ENCODE data around the gene NELFB. TPM values are rescaled to one million over a fixed set of nuclear protein-coding genes. Genes with fewer than 3 reads are reported as not detected.
A peak's percentile ranks its signal among the peaks of the same experiment; 100 is the strongest.

NELFB gene
- total RNA-seq, 1 experiment from 2014 or later = 72.6 TPM

- H3K36me3 ChIP-seq (ENCODE audit: insufficient read depth, low read length, poor library complexity, severe bottlenecking) = no peaks in the 10 kb centered on the region
- peaks cover 3% of the 10 kb centered on the region for H3K9me3 ChIP-seq (ENCODE audit: low read depth, low read length, poor library complexity, severe bottlenecking)
- ChIA-PET CTCF (interaction anchor here (0.8 kb wide), 1 partner anchor 124 kb away, joined by 3 read pairs; the partner anchor contains the start of genes EXD3 and NOXA1), POLR2A (ENCODE audit: low non-redundant PET) (no interaction called here)
- H3K27me3 ChIP-seq (replicated peaks; ENCODE audit: insufficient read depth, low read depth, low read length, poor library complexity) = no peaks in the 10 kb centered on the region
- intact Hi-C loops (cut with micrococcal nuclease; ENCODE audit: unreplicated experiment) = no loop called here
- BruUV-seq (replicated peaks) = no TSS peak
- no peak overlapping the region for H3K27ac ChIP-seq (ENCODE audit: low read depth, low read length, poor library complexity, severe bottlenecking)
- TF ChIP-seq CTCF (conservative IDR thresholded peaks at IDR 0.05; ENCODE audit: low read depth, low read length) = no peak
- no peak for TF ChIP-seq EZH2 (IDR thresholded peaks at IDR 0.05; ENCODE audit: borderline replicate concordance, low read depth, low read length, poor library complexity, severe bottlenecking)
- DNase-seq (ENCODE audit: low spot score) = no peak
- H3K4me3 ChIP-seq (ENCODE audit: low read depth, low read length, poor library complexity, severe bottlenecking) = no peak overlapping the region
- H3K4me1 ChIP-seq (ENCODE audit: insufficient read depth, low read length, poor library complexity, severe bottlenecking) = peaks cover 32% of the 10 kb centered on the region
Observed at GRCh38 chr9:137299203-137299565, 44.1 kb downstream of the NELFB start.

DNA sequence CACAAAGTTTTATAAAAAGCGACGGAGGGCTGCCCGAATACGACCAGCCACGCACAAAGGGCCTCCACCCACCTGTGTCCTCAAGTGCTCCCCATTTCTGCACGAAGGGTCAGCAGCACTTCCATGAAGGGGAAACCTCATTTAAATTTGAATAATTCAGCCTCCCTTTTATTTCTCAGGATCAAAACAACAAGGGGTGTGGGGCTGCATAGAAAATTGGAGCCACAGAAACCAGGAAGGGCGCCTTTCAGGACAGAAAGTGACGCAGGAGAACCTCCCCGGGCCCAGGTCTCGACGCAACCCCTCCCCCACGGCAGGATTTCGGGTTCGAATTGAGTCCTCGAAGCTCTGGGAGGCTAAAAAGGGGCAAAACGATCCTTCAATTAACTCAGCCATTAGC, 44.8 kb downstream of the NELFB start:
- BruUV-seq (replicated peaks) = TSS peak; percentile 86
- TF ChIP-seq EZH2 (IDR thresholded peaks at IDR 0.05; ENCODE audit: borderline replicate concordance, low read depth, low read length, poor library complexity, severe bottlenecking) (no peak), CTCF (conservative IDR thresholded peaks at IDR 0.05; ENCODE audit: low read depth, low read length) (no peak)
- Histone ChIP-seq H3K36me3 (ENCODE audit: insufficient read depth, low read length, poor library complexity, severe bottlenecking) (no peaks in the 10 kb centered on the region), H3K27me3 (replicated peaks; ENCODE audit: insufficient read depth, low read depth, low read length, poor library complexity) (no peaks in the 10 kb centered on the region), H3K4me1 (ENCODE audit: insufficient read depth, low read length, poor library complexity, severe bottlenecking) (peaks cover 39% of the 10 kb centered on the region), H3K27ac (ENCODE audit: low read depth, low read length, poor library complexity, severe bottlenecking) (no peak overlapping the region), H3K9me3 (ENCODE audit: low read depth, low read length, poor library complexity, severe bottlenecking) (no peaks in the 10 kb centered on the region), H3K4me3 (ENCODE audit: low read depth, low read length, poor library complexity, severe bottlenecking) (peak overlapping the region; percentile 60)
- peak; percentile 39 for DNase-seq (ENCODE audit: low spot score)
- intact Hi-C loops (cut with micrococcal nuclease; ENCODE audit: unreplicated experiment) = no loop called here
- CTCF ChIA-PET = no interaction called here
- POLR2A ChIA-PET (ENCODE audit: low non-redundant PET) = no interaction called here

GRCh38 chr9:137300567-137301080, 45.5 kb downstream of the NELFB start:
- CTCF ChIA-PET = no interaction called here
- H3K9me3 ChIP-seq (ENCODE audit: low read depth, low read length, poor library complexity, severe bottlenecking) = no peaks in the 10 kb centered on the region
- TF ChIP-seq CTCF (conservative IDR thresholded peaks at IDR 0.05; ENCODE audit: low read depth, low read length) (no peak), EZH2 (IDR thresholded peaks at IDR 0.05; ENCODE audit: borderline replicate concordance, low read depth, low read length, poor library complexity, severe bottlenecking) (no peak)
- BruUV-seq (replicated peaks) = no TSS peak
- H3K36me3 ChIP-seq (ENCODE audit: insufficient read depth, low read length, poor library complexity, severe bottlenecking) = no peaks in the 10 kb centered on the region
- H3K27ac ChIP-seq (ENCODE audit: low read depth, low read length, poor library complexity, severe bottlenecking) = peak overlapping the region; percentile 49
- DNase-seq (ENCODE audit: low spot score) = peak; percentile 66
- POLR2A ChIA-PET (ENCODE audit: low non-redundant PET) = no interaction called here
- intact Hi-C loops (cut with micrococcal nuclease; ENCODE audit: unreplicated experiment) = no loop called here
- no peaks in the 10 kb centered on the region for H3K27me3 ChIP-seq (replicated peaks; ENCODE audit: insufficient read depth, low read depth, low read length, poor library complexity)
- peaks cover 46% of the 10 kb centered on the region for H3K4me1 ChIP-seq (ENCODE audit: insufficient read depth, low read length, poor library complexity, severe bottlenecking)
- H3K4me3 ChIP-seq (ENCODE audit: low read depth, low read length, poor library complexity, severe bottlenecking) = peak overlapping the region; percentile 60
